MM.1S (cell line): ENCODE measurements around the gene SEC23B.

Experiments used
- CTCF ChIP-seq: fragments of 300-600 bp; sonication (generic); IDR thresholded peaks from 2 replicates; pipeline ENCODE4 v1.5.1; 2016; ENCODE audit warnings: antibody characterized with exemption, low read length, mixed read lengths
- EZH2 ChIP-seq: fragments of 300-600 bp; sonication (generic); optimal IDR thresholded peaks from 2 replicates; pipeline ENCODE3; 2017; ENCODE audit warnings: low read depth, mild to moderate bottlenecking, antibody characterized with exemption, low read length, mixed read lengths
- EZH2phosphoT487 ChIP-seq: fragments of 300-600 bp; sonication (generic); IDR thresholded peaks from 2 replicates; pipeline ENCODE4 v1.6.1; 2018; ENCODE audit warnings: antibody characterized with exemption, low read length

- TF ChIP-seq CTCF, result no peak
- no peak for TF ChIP-seq EZH2
- TF ChIP-seq EZH2phosphoT487, result no peak
Measured at GRCh38 chr20:18513208-18513607, 5.5 kb downstream of the SEC23B start.
